ENCODE results near the gene DCANP1. TPM values are rescaled to one million over a fixed set of nuclear protein-coding genes. Genes with fewer than 3 reads are reported as not detected.
A peak's percentile ranks its signal among the peaks of the same experiment; 100 is the strongest.

DCANP1 gene
- total and polyA plus RNA-seq, 9 of the 15 experiments (the other 6 are each of a cell fraction or from before 2014, with no cell fraction given), result not detected

DNA sequence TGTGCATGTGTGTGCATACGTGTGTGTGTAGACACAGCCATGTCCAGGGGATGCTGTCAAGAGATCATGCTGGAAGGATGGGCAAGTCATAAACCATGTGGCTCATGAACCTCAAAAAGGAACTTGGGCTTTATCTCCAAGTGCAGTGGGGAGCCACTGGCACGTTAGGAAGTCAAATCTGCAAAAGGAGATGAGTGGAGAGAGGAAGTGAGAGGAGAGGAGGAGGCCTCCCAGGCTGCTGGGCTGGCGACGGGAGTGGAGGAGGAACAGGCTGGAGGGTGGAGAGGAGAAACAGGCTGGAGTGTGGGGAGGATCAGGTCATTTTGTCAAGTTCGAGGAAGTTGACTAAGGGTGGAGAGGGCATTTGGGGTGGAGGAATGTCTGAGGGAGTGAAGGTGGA lies 34.2 kb upstream of the DCANP1 start (continued):
- no peak for TF ChIP-seq MITF (IDR thresholded peaks at IDR 0.05)
- TF ChIP-seq NFE2L1 (tag; IDR thresholded peaks at IDR 0.05; ENCODE audit: borderline replicate concordance, low read depth), result no peak
- TF ChIP-seq, protein P1, sequence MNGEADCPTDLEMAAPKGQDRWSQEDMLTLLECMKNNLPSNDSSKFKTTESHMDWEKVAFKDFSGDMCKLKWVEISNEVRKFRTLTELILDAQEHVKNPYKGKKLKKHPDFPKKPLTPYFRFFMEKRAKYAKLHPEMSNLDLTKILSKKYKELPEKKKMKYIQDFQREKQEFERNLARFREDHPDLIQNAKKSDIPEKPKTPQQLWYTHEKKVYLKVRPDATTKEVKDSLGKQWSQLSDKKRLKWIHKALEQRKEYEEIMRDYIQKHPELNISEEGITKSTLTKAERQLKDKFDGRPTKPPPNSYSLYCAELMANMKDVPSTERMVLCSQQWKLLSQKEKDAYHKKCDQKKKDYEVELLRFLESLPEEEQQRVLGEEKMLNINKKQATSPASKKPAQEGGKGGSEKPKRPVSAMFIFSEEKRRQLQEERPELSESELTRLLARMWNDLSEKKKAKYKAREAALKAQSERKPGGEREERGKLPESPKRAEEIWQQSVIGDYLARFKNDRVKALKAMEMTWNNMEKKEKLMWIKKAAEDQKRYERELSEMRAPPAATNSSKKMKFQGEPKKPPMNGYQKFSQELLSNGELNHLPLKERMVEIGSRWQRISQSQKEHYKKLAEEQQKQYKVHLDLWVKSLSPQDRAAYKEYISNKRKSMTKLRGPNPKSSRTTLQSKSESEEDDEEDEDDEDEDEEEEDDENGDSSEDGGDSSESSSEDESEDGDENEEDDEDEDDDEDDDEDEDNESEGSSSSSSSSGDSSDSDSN (IDR thresholded peaks at IDR 0.05; ENCODE audit: borderline replicate concordance in 1 of 2, low read depth in 2 of 2, low read length in 2 of 2), result 0 out of 4 replicates have a peak, but pooled peaks of 1 of the 2 experiments have one; percentile 62
- TF ChIP-seq ATF1 (CRISPR knock-in tag; IDR thresholded peaks at IDR 0.05), result no peak
- TF ChIP-seq ATF1 (tag; IDR thresholded peaks at IDR 0.05), result no peak
- TF ChIP-seq BHLHE40 (IDR thresholded peaks at IDR 0.05; ENCODE audit: low read length), result peak; percentile 94
- no peak for TF ChIP-seq ZNF511 (CRISPR knock-in tag; IDR thresholded peaks at IDR 0.05)
- no peak for TF ChIP-seq PBX2 (CRISPR knock-in tag; IDR thresholded peaks at IDR 0.05; ENCODE audit: low read depth)
- no peak for TF ChIP-seq PBX2 (tag; conservative IDR thresholded peaks at IDR 0.05; ENCODE audit: low read depth)
- peak; percentile 22; the same call in 1 of the 2 replicates for TF ChIP-seq GABPA (tag; conservative IDR thresholded peaks at IDR 0.05; ENCODE audit: low read depth)
- TF ChIP-seq ZNF830 (CRISPR knock-in tag; IDR thresholded peaks at IDR 0.05), result no peak
